Endodermal cell (in vitro differentiated cells): ENCODE data around the gene CCDC93. TPM values are rescaled to one million over a fixed set of nuclear protein-coding genes. Genes with fewer than 3 reads are reported as not detected.

Experiments used
- DNase-seq: peaks from one replicate; pipeline ENCODE4 v3.0.0-alpha.2; 2017
- H3K27ac ChIP-seq: 2 replicates; pipeline ENCODE4 v1.5.1; 2013; ENCODE audit warnings: mild to moderate bottlenecking, low read depth, low read length, moderate library complexity
- H3K27me3 ChIP-seq: 2 replicates; pipeline ENCODE4 v1.6.1; 2013; ENCODE audit warnings: mild to moderate bottlenecking, low read length, moderate library complexity; ENCODE audit not compliant: insufficient read depth, control insufficient read depth, poor library complexity, severe bottlenecking
- H3K36me3 ChIP-seq: 2 replicates; pipeline ENCODE4 v1.7.0; 2013; ENCODE audit warnings: mild to moderate bottlenecking, low read length, moderate library complexity; ENCODE audit not compliant: control insufficient read depth, insufficient read depth
- H3K4me1 ChIP-seq: one replicate; pipeline ENCODE4 v1.7.0; 2013; ENCODE audit warnings: low read length; ENCODE audit not compliant: control insufficient read depth, insufficient read depth
- H3K4me3 ChIP-seq: 2 replicates; pipeline ENCODE4 v1.5.1; 2013; ENCODE audit warnings: mild to moderate bottlenecking, low read length, moderate library complexity
- H3K9ac ChIP-seq: 2 replicates; pipeline ENCODE4 v1.6.1; 2013; ENCODE audit warnings: mild to moderate bottlenecking, low read length, moderate library complexity; ENCODE audit not compliant: poor library complexity, severe bottlenecking; ENCODE audit errors: extremely low read depth
- H3K9me3 ChIP-seq: 2 replicates; pipeline ENCODE4 v1.6.1; 2013; ENCODE audit warnings: mild to moderate bottlenecking, low read length, moderate library complexity; ENCODE audit not compliant: control insufficient read depth
- H3K27ac Mint-ChIP-seq: 2 replicates; pipeline ENCODE4 v1.8.0; 2020; ENCODE audit warnings: mixed read lengths
- H3K27me3 Mint-ChIP-seq: 2 replicates; pipeline ENCODE4 v1.8.0; 2021; ENCODE audit warnings: mild to moderate bottlenecking, mixed read lengths; ENCODE audit not compliant: insufficient read depth
- H3K36me3 Mint-ChIP-seq: 2 replicates; pipeline ENCODE4 v1.8.0; 2020; ENCODE audit warnings: low read depth, mixed read lengths
- H3K4me1 Mint-ChIP-seq: 2 replicates; pipeline ENCODE4 v1.8.0; 2020; ENCODE audit warnings: mixed read lengths
- H3K4me3 Mint-ChIP-seq: 2 replicates; pipeline ENCODE4 v1.8.0; 2020; ENCODE audit warnings: mild to moderate bottlenecking, moderate library complexity, mixed read lengths
- H3K9me3 Mint-ChIP-seq: 2 replicates; pipeline ENCODE4 v1.8.0; 2020; ENCODE audit warnings: mild to moderate bottlenecking, mixed read lengths
- WGBS, 2 experiments: methylation state at CpG; one replicate each; pipeline versions ENCODE4 v1.1.5 to v1.1.7; 2013; ENCODE audit warnings: missing lambda C conversion rate in 2 of 2, mixed read lengths in 1 of 2; ENCODE audit not compliant: insufficient coverage in 1 of 2, insufficient read length in 1 of 2; 5-methylcytosine and 5-hydroxymethylcytosine counted together
- total RNA-seq, 2 donors: library from RNA; stranded (reverse); fragmentation: NEBNext Ultra II Directional in 1 of 2; extraction: Animal tissue kit (Norgen Biotek cat#: 25700) in 1 of 2; gene quantifications; 2 replicates in 1 of 2; 3 replicates in 1 of 2; pipeline ENCODE4 v1.2.1, GENCODE V29; 2021
- TF ChIP-seq, protein P1 (sequence below): fragments of 200-600 bp; sonication (generic); conservative IDR thresholded peaks from 2 replicates; pipeline ENCODE4 v1.5.0; 2021; ENCODE audit warnings: antibody characterized with exemption, mild to moderate bottlenecking

The CCDC93 gene
- total RNA-seq, 2 donors from 2014 or later: 35.6 to 36.6 TPM

DNA sequence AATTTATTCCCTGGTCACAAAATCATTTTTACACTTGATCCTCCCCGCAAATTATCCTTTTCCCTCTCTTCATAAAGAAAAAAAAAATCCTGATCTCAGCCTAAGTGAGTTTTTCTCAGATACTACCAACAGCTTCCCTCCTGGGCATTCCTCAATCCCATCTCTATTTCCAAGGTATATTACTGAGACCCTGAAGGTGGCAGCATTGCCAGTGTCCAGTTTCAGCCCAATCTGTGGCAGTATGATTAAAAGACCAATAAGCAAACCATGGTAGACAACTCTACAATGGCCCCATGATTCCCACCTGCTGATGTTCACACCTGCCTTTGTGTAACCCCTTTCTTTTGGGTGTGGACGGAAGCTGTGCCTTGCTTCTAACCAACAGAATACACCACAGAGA lies 45.1 kb downstream of the CCDC93 start:
- Mint-ChIP-seq H3K9me3 (no peaks in the 10 kb centered on the region), H3K4me1 (peaks cover 23% of the 10 kb centered on the region), H3K4me3 (no peak overlapping the region), H3K27me3 (no peaks in the 10 kb centered on the region), H3K36me3 (peaks cover 32% of the 10 kb centered on the region), H3K27ac (no peak overlapping the region)
- H3K27ac ChIP-seq: no peak overlapping the region
- DNase-seq: no peak
- H3K4me3 ChIP-seq: no peak overlapping the region
- WGBS, 2 experiments: 89 to 91% methylated on average over 1 to 2 of the region's 2 CpGs
- H3K9ac ChIP-seq: no peak overlapping the region
- TF ChIP-seq, protein P1, sequence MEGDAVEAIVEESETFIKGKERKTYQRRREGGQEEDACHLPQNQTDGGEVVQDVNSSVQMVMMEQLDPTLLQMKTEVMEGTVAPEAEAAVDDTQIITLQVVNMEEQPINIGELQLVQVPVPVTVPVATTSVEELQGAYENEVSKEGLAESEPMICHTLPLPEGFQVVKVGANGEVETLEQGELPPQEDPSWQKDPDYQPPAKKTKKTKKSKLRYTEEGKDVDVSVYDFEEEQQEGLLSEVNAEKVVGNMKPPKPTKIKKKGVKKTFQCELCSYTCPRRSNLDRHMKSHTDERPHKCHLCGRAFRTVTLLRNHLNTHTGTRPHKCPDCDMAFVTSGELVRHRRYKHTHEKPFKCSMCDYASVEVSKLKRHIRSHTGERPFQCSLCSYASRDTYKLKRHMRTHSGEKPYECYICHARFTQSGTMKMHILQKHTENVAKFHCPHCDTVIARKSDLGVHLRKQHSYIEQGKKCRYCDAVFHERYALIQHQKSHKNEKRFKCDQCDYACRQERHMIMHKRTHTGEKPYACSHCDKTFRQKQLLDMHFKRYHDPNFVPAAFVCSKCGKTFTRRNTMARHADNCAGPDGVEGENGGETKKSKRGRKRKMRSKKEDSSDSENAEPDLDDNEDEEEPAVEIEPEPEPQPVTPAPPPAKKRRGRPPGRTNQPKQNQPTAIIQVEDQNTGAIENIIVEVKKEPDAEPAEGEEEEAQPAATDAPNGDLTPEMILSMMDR: peak; percentile 25
- H3K9me3 ChIP-seq: no peaks in the 10 kb centered on the region
- H3K4me1 ChIP-seq: peaks cover 18% of the 10 kb centered on the region
- no peaks in the 10 kb centered on the region for H3K27me3 ChIP-seq
- H3K36me3 ChIP-seq: peaks cover 61% of the 10 kb centered on the region

DNA sequence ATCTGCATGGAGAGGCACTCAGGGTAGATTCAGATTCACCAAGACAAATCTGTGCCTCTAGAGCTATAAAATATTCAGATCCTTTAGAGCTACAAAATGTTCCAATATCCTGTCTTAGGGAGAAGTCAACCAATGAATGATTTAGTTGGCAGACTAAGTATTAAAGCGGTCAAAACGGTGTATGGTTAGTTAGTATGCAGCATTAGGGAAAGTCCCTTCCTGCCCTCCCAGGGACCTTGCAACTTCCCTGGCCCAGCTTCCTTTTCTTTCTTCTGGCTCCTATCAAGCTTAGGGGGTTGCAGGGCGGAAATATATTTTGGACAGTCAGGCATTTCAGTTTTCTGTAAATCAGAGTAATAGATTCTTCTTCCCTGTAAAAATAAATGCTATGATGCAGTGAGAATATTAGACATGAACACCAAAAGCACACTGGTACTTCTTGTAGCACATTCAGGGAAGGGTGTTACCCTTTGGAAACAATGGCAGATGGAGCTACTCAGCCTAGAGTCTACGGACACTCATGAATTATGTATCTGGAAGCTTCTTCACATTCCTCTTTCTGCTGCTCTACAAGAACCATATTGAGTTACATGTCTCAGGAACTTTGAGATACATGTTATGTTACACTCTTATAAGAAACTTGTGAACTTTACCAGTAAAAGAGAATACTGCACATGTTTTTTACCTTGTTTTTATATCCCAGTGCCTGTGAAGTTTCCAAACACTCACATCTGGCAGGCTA lies 45.7 kb downstream of the CCDC93 start:
- no peaks in the 10 kb centered on the region for H3K27me3 Mint-ChIP-seq
- H3K9me3 Mint-ChIP-seq: no peaks in the 10 kb centered on the region
- Histone ChIP-seq H3K36me3 (peaks cover 55% of the 10 kb centered on the region), H3K4me3 (no peak overlapping the region), H3K9ac (no peak overlapping the region), H3K9me3 (no peaks in the 10 kb centered on the region), H3K27ac (no peak overlapping the region), H3K4me1 (peaks cover 22% of the 10 kb centered on the region), H3K27me3 (no peaks in the 10 kb centered on the region)
- TF ChIP-seq, protein P1: no peak
- H3K4me1 Mint-ChIP-seq: peaks cover 28% of the 10 kb centered on the region
- WGBS, 2 experiments: 86 to 95% methylated on average over 2 to 4 of the region's 4 CpGs
- peaks cover 27% of the 10 kb centered on the region for H3K36me3 Mint-ChIP-seq
- no peak overlapping the region for H3K27ac Mint-ChIP-seq
- no peak overlapping the region for H3K4me3 Mint-ChIP-seq
- DNase-seq: no peak

DNA sequence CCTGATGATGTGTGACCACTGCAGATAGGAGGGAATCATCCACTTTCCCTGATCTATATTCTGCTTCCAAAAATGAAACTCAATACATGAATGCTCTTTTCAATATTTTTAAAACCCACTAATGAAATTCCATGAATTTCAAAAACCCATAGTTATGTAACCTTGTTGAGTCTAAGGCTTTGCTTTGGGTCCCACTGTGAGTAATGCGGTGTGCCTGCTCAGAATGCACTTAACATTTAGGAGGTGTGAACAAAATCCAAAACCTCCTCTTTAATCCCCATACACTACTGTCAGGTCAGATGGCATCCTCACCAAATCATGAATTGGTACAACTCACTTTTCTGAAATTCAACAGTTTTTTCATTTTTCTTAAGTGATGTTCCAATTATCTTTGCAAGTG lies 50.4 kb downstream of the CCDC93 start:
- Mint-ChIP-seq H3K36me3 (no peaks in the 10 kb centered on the region), H3K4me1 (peaks cover 48% of the 10 kb centered on the region), H3K27me3 (no peaks in the 10 kb centered on the region), H3K4me3 (no peak overlapping the region), H3K27ac (no peak overlapping the region), H3K9me3 (no peaks in the 10 kb centered on the region)
- Histone ChIP-seq H3K27ac (no peak overlapping the region), H3K27me3 (no peaks in the 10 kb centered on the region), H3K9me3 (no peaks in the 10 kb centered on the region), H3K9ac (no peak overlapping the region), H3K4me1 (peaks cover 38% of the 10 kb centered on the region), H3K4me3 (no peak overlapping the region), H3K36me3 (peaks cover 21% of the 10 kb centered on the region)
- TF ChIP-seq, protein P1: no peak
- DNase-seq: no peak
- 93 to 100% methylated on average over 1 of the region's 1 CpG for WGBS, 2 experiments
